IPS DF 4.7 (cell line): ENCODE results near the gene PKLR.
"Not testable (repeated sequence)": the region's sequence is repeated elsewhere in the genome, so short reads cannot be mapped to it uniquely, and the experiment has no call there.

Source experiments
- DNase-seq: peaks from one replicate; pipeline ENCODE4 v3.0.0-alpha.2; 2013; ENCODE audit warnings: low spot score; ENCODE audit errors: extremely low read depth

PKLR gene

GRCh38 chr1:155301342-155301841, at the start of gene PKLR:
Gene PKLR, minus strand, starts transcription at chr1:155301438. Its CDS starts 43 bp downstream, at chr1:155301395.
- no peak for DNase-seq

GRCh38 chr1:155342842-155343241, 41.6 kb upstream of the PKLR start:
- no peak for DNase-seq

GRCh38 chr1:155339515-155340097, 38.4 kb upstream of the PKLR start:
- no peak for DNase-seq

GRCh38 chr1:155334962-155335361, 33.7 kb upstream of the PKLR start:
- DNase-seq = no peak

- no peak for DNase-seq
These were observed 28.9 kb upstream of the PKLR start for GRCh38 chr1:155329980-155330598.

GRCh38 chr1:155328856-155329255, 27.6 kb upstream of the PKLR start:
- not testable (repeated sequence) for DNase-seq

GRCh38 chr1:155327981-155328380, 26.7 kb upstream of the PKLR start:
- no peak for DNase-seq

GRCh38 chr1:155326631-155327037, 25.4 kb upstream of the PKLR start:
- no peak for DNase-seq

GRCh38 chr1:155326020-155326526, 24.8 kb upstream of the PKLR start:
- no peak for DNase-seq

GRCh38 chr1:155325603-155325893, 24.3 kb upstream of the PKLR start:
- DNase-seq = no peak

- no peak for DNase-seq
These were observed 23.7 kb upstream of the PKLR start for GRCh38 chr1:155324717-155325602.

- no peak for DNase-seq
These were observed 22.9 kb upstream of the PKLR start for GRCh38 chr1:155324037-155324716.

- DNase-seq = no peak
These were observed 22.4 kb upstream of the PKLR start for GRCh38 chr1:155323729-155324036.

- no peak for DNase-seq
These were observed 21.9 kb upstream of the PKLR start for GRCh38 chr1:155322953-155323728.

GRCh38 chr1:155322571-155322952, 21.3 kb upstream of the PKLR start:
- DNase-seq = no peak

GRCh38 chr1:155321639-155322503, 20.6 kb upstream of the PKLR start:
- DNase-seq = no peak

GRCh38 chr1:155320661-155321617, 19.7 kb upstream of the PKLR start, which contains the start of gene RUSC1:
Gene RUSC1, plus strand, starts transcription at chr1:155320894. Its CDS starts 880 bp downstream, at chr1:155321774.
- no peak for DNase-seq

- DNase-seq = no peak
These were observed 19.0 kb upstream of the PKLR start for GRCh38 chr1:155320252-155320651.

- DNase-seq = no peak
These were observed 18.3 kb upstream of the PKLR start for GRCh38 chr1:155319536-155319935.
